ENCODE measurements around the gene MRPL47. TPM values are rescaled to one million over a fixed set of nuclear protein-coding genes. Genes with fewer than 3 reads are reported as not detected.

MRPL47 gene
- total RNA-seq, 2 experiments from 2014 or later = 36.8 to 39.9 TPM

DNA sequence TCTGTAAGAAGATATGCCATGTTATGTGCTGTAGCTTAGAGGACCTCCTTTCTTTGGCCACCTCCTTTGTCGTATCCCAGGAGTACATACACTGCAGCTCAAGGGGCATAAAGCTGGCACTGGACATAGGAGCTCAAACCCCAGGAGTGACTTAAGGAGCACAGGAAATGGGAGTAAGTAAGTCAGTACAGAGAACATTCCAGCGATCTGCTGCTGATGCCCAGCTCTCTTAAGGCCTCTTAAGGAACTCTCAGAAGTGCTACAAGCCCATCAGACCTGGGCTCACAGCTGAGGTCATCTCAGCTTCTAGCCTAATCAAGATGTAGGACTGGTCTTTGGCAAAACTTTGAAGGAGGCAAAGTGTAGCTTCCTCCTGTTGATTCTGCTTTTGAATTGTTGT is 63.3 kb downstream of the MRPL47 start:
- POLR2A ChIA-PET = interaction anchor here (0.6 kb wide), 1 partner anchor 11 kb away, joined by 3 read pairs; no protein-coding TSS in a partner anchor
- Mint-ChIP-seq H3K4me1 (ENCODE audit: low read depth) (no peaks in the 10 kb centered on the region), H3K4me3 (no peak overlapping the region), H3K36me3 (ENCODE audit: low read depth) (no peaks in the 10 kb centered on the region), H3K27ac (no peak overlapping the region), H3K27me3 (ENCODE audit: low read depth) (peaks cover 2% of the 10 kb centered on the region), H3K9me3 (ENCODE audit: insufficient read depth) (no peaks in the 10 kb centered on the region)
- DNase-seq = no peak
- CTCF ChIA-PET = no interaction called here
- ATAC-seq = no peak

Other genes starting within 250 kb of the MRPL47 start
- gene GNB4, start 153.2 kb downstream of the MRPL47 start, total RNA-seq = 10 to 100 TPM in 1 of 2 experiments, 1 to 10 TPM in 1; 6.7 to 10.3 TPM
- 10 to 100 TPM; 86.5 to 88.3 TPM for gene ACTL6A, start 41.7 kb downstream of the MRPL47 start, total RNA-seq
- gene NDUFB5, start 156 bp upstream of the MRPL47 start, total RNA-seq = 10 to 100 TPM; 87.1 to 95.9 TPM
- 10 to 100 TPM in 1 of 2 experiments, 1 to 10 TPM in 1; 9.6 to 10.5 TPM for gene USP13, start 48.4 kb upstream of the MRPL47 start, total RNA-seq